HG03097 (cell line): ENCODE measurements around the gene KCNG1.

Source experiments
- ATAC-seq: cut with Tn5 transposase; IDR thresholded peaks from one replicate; pipeline ENCODE4 v1.9.1; 2021; ENCODE audit not compliant: unreplicated experiment, low FRiP score

The KCNG1 gene

GRCh38 chr20:51036827-51037531 is 14.1 kb upstream of the KCNG1 start:
- ATAC-seq = no peak

GRCh38 chr20:51036226-51036625 is 13.3 kb upstream of the KCNG1 start:
- no peak for ATAC-seq

GRCh38 chr20:51034988-51035656 is 12.2 kb upstream of the KCNG1 start:
- ATAC-seq = no peak

- ATAC-seq = no peak
Measured at GRCh38 chr20:51034476-51034875, 11.6 kb upstream of the KCNG1 start.

- no peak for ATAC-seq
Measured at GRCh38 chr20:51029963-51030920, 7.3 kb upstream of the KCNG1 start.

GRCh38 chr20:51029556-51029955 is 6.6 kb upstream of the KCNG1 start:
- no peak for ATAC-seq

GRCh38 chr20:51028616-51029212 is 5.8 kb upstream of the KCNG1 start:
- no peak for ATAC-seq

- ATAC-seq = no peak
Measured at GRCh38 chr20:51027035-51027795, 4.3 kb upstream of the KCNG1 start.

- no peak for ATAC-seq
Measured at GRCh38 chr20:51026269-51026668, 3.4 kb upstream of the KCNG1 start.

GRCh38 chr20:51024761-51025160 is 1.9 kb upstream of the KCNG1 start:
- no peak for ATAC-seq

- ATAC-seq = no peak
Measured at GRCh38 chr20:51023617-51024155, 779 bp upstream of the KCNG1 start.

- no peak for ATAC-seq
Measured at GRCh38 chr20:51022227-51022802, 592 bp downstream of the KCNG1 start.

GRCh38 chr20:51021067-51022025 is 1.6 kb downstream of the KCNG1 start:
- ATAC-seq = no peak

GRCh38 chr20:51020657-51021056 is 2.2 kb downstream of the KCNG1 start:
- no peak for ATAC-seq

- ATAC-seq = no peak
Measured at GRCh38 chr20:51019656-51020592, 3.0 kb downstream of the KCNG1 start.

- ATAC-seq = no peak
Measured at GRCh38 chr20:51017251-51017650, 5.7 kb downstream of the KCNG1 start.

- ATAC-seq = no peak
Measured at GRCh38 chr20:51016521-51016920, 6.4 kb downstream of the KCNG1 start.
